PC-3 (cell line): Measurements from ENCODE around the gene RGS7.

Source experiments
- EZH2phosphoT487 ChIP-seq: fragments of 300-600 bp; sonication (generic); IDR thresholded peaks from 2 replicates; pipeline ENCODE4 v1.6.1; 2018; ENCODE audit warnings: mild to moderate bottlenecking, antibody characterized with exemption, low read length, borderline replicate concordance
- TF ChIP-seq, protein P1 (sequence below): fragments of 300-600 bp; sonication (generic); conservative IDR thresholded peaks from 2 replicates; pipeline ENCODE4 v1.5.1; 2017; ENCODE audit warnings: antibody characterized with exemption, low read depth, mild to moderate bottlenecking, low read length

DNA sequence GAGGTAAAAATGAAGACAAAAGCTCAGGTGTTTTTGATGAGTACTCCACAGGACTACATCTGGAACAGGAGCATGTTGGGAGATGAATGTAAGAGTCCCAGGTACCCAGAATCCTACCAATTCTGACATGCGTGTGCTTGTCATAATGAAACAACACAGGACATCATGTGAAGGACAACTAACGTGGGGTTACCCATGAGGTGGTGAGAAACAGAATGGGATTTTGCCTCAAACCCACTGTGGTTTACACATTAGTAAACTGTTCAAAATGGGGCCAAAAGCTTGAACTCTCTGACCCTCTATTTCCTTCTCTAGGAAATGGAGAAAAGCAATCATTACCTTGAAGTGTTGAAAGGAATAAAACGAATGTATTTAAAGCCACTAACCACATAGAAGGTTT lies 266.2 kb downstream of the RGS7 start:
- TF ChIP-seq, protein P1, sequence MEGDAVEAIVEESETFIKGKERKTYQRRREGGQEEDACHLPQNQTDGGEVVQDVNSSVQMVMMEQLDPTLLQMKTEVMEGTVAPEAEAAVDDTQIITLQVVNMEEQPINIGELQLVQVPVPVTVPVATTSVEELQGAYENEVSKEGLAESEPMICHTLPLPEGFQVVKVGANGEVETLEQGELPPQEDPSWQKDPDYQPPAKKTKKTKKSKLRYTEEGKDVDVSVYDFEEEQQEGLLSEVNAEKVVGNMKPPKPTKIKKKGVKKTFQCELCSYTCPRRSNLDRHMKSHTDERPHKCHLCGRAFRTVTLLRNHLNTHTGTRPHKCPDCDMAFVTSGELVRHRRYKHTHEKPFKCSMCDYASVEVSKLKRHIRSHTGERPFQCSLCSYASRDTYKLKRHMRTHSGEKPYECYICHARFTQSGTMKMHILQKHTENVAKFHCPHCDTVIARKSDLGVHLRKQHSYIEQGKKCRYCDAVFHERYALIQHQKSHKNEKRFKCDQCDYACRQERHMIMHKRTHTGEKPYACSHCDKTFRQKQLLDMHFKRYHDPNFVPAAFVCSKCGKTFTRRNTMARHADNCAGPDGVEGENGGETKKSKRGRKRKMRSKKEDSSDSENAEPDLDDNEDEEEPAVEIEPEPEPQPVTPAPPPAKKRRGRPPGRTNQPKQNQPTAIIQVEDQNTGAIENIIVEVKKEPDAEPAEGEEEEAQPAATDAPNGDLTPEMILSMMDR = no peak
- no peak for TF ChIP-seq EZH2phosphoT487
